H1 (cell line): ENCODE data around the gene KLHL30. TPM values are rescaled to one million over a fixed set of nuclear protein-coding genes. Genes with fewer than 3 reads are reported as not detected.
A peak's percentile ranks its signal among the peaks of the same experiment; 100 is the strongest.

Experiments
- CTCF ChIA-PET: fragments of 300-600 bp; sonication (Branson Sonifier 250); formaldehyde crosslinking; loops from one replicate; lab custom pipeline; 2021; ENCODE audit not compliant: partially characterized antibody; lab: Charles Lee
- POLR2A ChIA-PET: fragments of 300-600 bp; sonication (Branson Sonifier 250); formaldehyde crosslinking; loops from one replicate; lab custom pipeline; 2021; ENCODE audit warnings: inconsistent platforms; ENCODE audit not compliant: partially characterized antibody; lab: Charles Lee
- DNase-seq, 2 experiments: peaks; one replicate each; pipeline versions ENCODE4 v3.0.0 to v3.0.0-alpha.2; 2010 to 2022; ENCODE audit warnings: low spot score in 2 of 2, low read depth in 1 of 2, mixed read lengths in 1 of 2
- FAIRE-seq: peaks from 2 replicates; lab custom pipeline; 2011; peaks lifted over from hg19 to GRCh38; lab: Jason Lieb, UNC
- H2AFZ ChIP-seq: 2 replicates; pipeline ENCODE4 v1.8.1; 2012; ENCODE audit warnings: low read length, inconsistent platforms
- H2AK5ac ChIP-seq: 2 replicates; pipeline ENCODE4 v1.6.1; 2013; ENCODE audit warnings: low read depth, low read length
- H2BK120ac ChIP-seq: replicated peaks from 2 replicates; pipeline ENCODE3; 2013; ENCODE audit warnings: low read depth, low read length, inconsistent platforms
- H2BK12ac ChIP-seq: 2 replicates; pipeline ENCODE4 v1.6.1; 2013; ENCODE audit warnings: low read depth, low read length
- H2BK15ac ChIP-seq: 2 replicates; pipeline ENCODE4 v1.6.1; 2013; ENCODE audit warnings: low read length
- H2BK20ac ChIP-seq: 2 replicates; pipeline ENCODE4 v1.6.1; 2013; ENCODE audit warnings: low read length
- H2BK5ac ChIP-seq: 2 replicates; pipeline ENCODE4 v1.6.1; 2013; ENCODE audit warnings: low read depth, low read length
- H3K14ac ChIP-seq: 2 replicates; pipeline ENCODE4 v1.6.1; 2013; ENCODE audit warnings: inconsistent platforms; ENCODE audit not compliant: insufficient read length
- H3K18ac ChIP-seq: 2 replicates; pipeline ENCODE4 v1.6.1; 2013; ENCODE audit warnings: low read length; ENCODE audit errors: extremely low read depth
- H3K23ac ChIP-seq: 2 replicates; pipeline ENCODE4 v1.6.1; 2013; ENCODE audit warnings: inconsistent platforms; ENCODE audit not compliant: insufficient read length
- H3K23me2 ChIP-seq: 2 replicates; pipeline ENCODE4 v1.6.1; 2013; ENCODE audit warnings: low read depth, low read length
- H3K27ac ChIP-seq: 2 replicates; pipeline ENCODE4 v1.6.1; 2011; ENCODE audit warnings: low read depth, low read length, inconsistent platforms
- H3K27me3 ChIP-seq, 4 experiments: replicated peaks in 1 of 4; 1 replicate in 1 of 4; 2 replicates in 3 of 4; pipeline versions ENCODE4 v1.6.1 to v1.8.1; 2011 to 2013; ENCODE audit warnings: low read length in 3 of 4, mild to moderate bottlenecking in 3 of 4, inconsistent platforms in 2 of 4, mixed read lengths in 2 of 4, moderate library complexity in 1 of 4; ENCODE audit not compliant: control insufficient read depth in 3 of 4, insufficient read depth in 3 of 4; ENCODE audit errors: extremely low read depth in 1 of 4
- H3K36me3 ChIP-seq, 4 experiments: 2 replicates each; pipeline versions ENCODE4 v1.6.1 to v1.8.1; 2011 to 2013; ENCODE audit warnings: mild to moderate bottlenecking in 4 of 4, low read length in 3 of 4, moderate library complexity in 2 of 4, control low read depth in 1 of 4, inconsistent platforms in 1 of 4; ENCODE audit not compliant: insufficient read depth in 4 of 4, control insufficient read depth in 2 of 4
- H3K4ac ChIP-seq: replicated peaks from 2 replicates; pipeline ENCODE3; 2013; ENCODE audit warnings: low read length, low read depth, mixed read lengths, inconsistent platforms; ENCODE audit not compliant: insufficient read length
- H3K4me1 ChIP-seq, 4 experiments: replicated peaks in 1 of 4; 1 replicate in 1 of 4; 2 replicates in 3 of 4; pipeline versions ENCODE4 v1.6.1 to v1.8.1; 2011 to 2013; ENCODE audit warnings: low read length in 3 of 4, inconsistent platforms in 2 of 4, mixed read lengths in 1 of 4; ENCODE audit not compliant: insufficient read depth in 4 of 4, control insufficient read depth in 3 of 4
- H3K4me2 ChIP-seq, 2 experiments: 2 replicates each; pipeline versions ENCODE4 v1.6.1 to v1.8.1; 2011 to 2013; ENCODE audit warnings: low read depth in 2 of 2, low read length in 2 of 2, control low read depth in 1 of 2, inconsistent platforms in 1 of 2, mild to moderate bottlenecking in 1 of 2; ENCODE audit not compliant: insufficient read depth in 1 of 2
- H3K4me3 ChIP-seq, 4 experiments: fragments of 200-600, 300-600 bp in 1 of 4; sonication (generic), shearing (Covaris generic), sonication (Bioruptor Twin) in 1 of 4; 2 replicates each; pipeline versions ENCODE4 v1.5.1 to v1.8.1; 2011 to 2016; ENCODE audit warnings: low read length in 4 of 4, low read depth in 3 of 4, control low read depth in 2 of 4, inconsistent platforms in 2 of 4, mild to moderate bottlenecking in 2 of 4, mixed read lengths in 1 of 4, moderate library complexity in 1 of 4; ENCODE audit not compliant: insufficient read depth in 2 of 4; ENCODE audit errors: extremely low read depth in 1 of 4
- H3K56ac ChIP-seq: replicated peaks from 2 replicates; pipeline ENCODE3; 2013; ENCODE audit warnings: low read depth, mild to moderate bottlenecking, mixed read lengths, low read length, inconsistent platforms; ENCODE audit not compliant: insufficient read length
- H3K79me1 ChIP-seq: 2 replicates; pipeline ENCODE4 v1.6.1; 2013; ENCODE audit warnings: low read depth, low read length, control low read depth
- H3K79me2 ChIP-seq, 2 experiments: 2 replicates each; pipeline versions ENCODE4 v1.6.1 to v1.8.1; 2012 to 2013; ENCODE audit warnings: low read length in 2 of 2, mild to moderate bottlenecking in 2 of 2, inconsistent platforms in 1 of 2; ENCODE audit not compliant: insufficient read depth in 2 of 2, control insufficient read depth in 1 of 2
- H3K9ac ChIP-seq, 4 experiments: replicated peaks in 1 of 4; 1 replicate in 1 of 4; 2 replicates in 3 of 4; pipeline versions ENCODE4 v1.6.1 to v1.8.1; 2011 to 2013; ENCODE audit warnings: low read depth in 3 of 4, low read length in 3 of 4, control low read depth in 2 of 4, mild to moderate bottlenecking in 2 of 4, moderate library complexity in 2 of 4, inconsistent platforms in 1 of 4; ENCODE audit errors: extremely low read depth in 1 of 4
- H3K9me3 ChIP-seq, 2 experiments: 2 replicates each; pipeline versions ENCODE4 v1.6.1 to v1.8.1; 2012 to 2013; ENCODE audit warnings: mild to moderate bottlenecking in 2 of 2, moderate library complexity in 2 of 2, control low read depth in 1 of 2, inconsistent platforms in 1 of 2, low read depth in 1 of 2, low read length in 1 of 2, mixed read lengths in 1 of 2; ENCODE audit not compliant: insufficient read depth in 2 of 2
- H4K20me1 ChIP-seq, 2 experiments: replicated peaks in 1 of 2; 2 replicates each; pipeline versions ENCODE3 to v1.8.1; 2011 to 2013; ENCODE audit warnings: inconsistent platforms in 2 of 2, low read length in 2 of 2, mild to moderate bottlenecking in 1 of 2; ENCODE audit not compliant: insufficient read depth in 2 of 2, control insufficient read depth in 1 of 2
- H4K5ac ChIP-seq: 2 replicates; pipeline ENCODE4 v1.6.1; 2013; ENCODE audit warnings: low read length, low read depth, mixed read lengths, inconsistent platforms; ENCODE audit not compliant: insufficient read length
- H4K8ac ChIP-seq: 2 replicates; pipeline ENCODE4 v1.8.0; 2013; ENCODE audit warnings: mild to moderate bottlenecking, moderate library complexity, low read length, inconsistent platforms; ENCODE audit not compliant: insufficient read depth; ENCODE audit errors: extremely low read depth
- H4K91ac ChIP-seq: replicated peaks from 2 replicates; pipeline ENCODE3; 2013; ENCODE audit warnings: low read length, mixed read lengths, inconsistent platforms; ENCODE audit not compliant: insufficient read length
- BCL11A ChIP-seq, 2 experiments: IDR thresholded peaks; one replicate each; pipeline ENCODE4 v1.6.1; 2011; ENCODE audit warnings: low read depth in 2 of 2, low read length in 2 of 2, mild to moderate bottlenecking in 2 of 2
- CBX5 ChIP-seq: fragments of 300-800, 300-1000 bp; sonication (generic); IDR thresholded peaks from 2 replicates; pipeline ENCODE4 v1.7.1; 2016; ENCODE audit warnings: antibody characterized with exemption, low read length, low read depth
- CREB1 ChIP-seq: IDR thresholded peaks from 2 replicates; pipeline ENCODE4 v1.6.1; 2012; ENCODE audit warnings: inconsistent platforms
- EGR1 ChIP-seq: IDR thresholded peaks from 2 replicates; pipeline ENCODE4 v1.6.1; 2011; ENCODE audit warnings: low read depth, low read length, borderline replicate concordance
- HDAC2 ChIP-seq, 2 experiments: fragments of 300-600 bp in 1 of 2; sonication (generic) in 1 of 2; IDR thresholded peaks; 2 replicates each; pipeline ENCODE4 v1.6.1; 2011 to 2012; ENCODE audit warnings: low read depth in 2 of 2, low read length in 2 of 2, mild to moderate bottlenecking in 2 of 2, moderate library complexity in 2 of 2, borderline replicate concordance in 1 of 2, inconsistent platforms in 1 of 2
- MAX ChIP-seq: IDR thresholded peaks from 2 replicates; pipeline ENCODE4 v1.6.1; 2012; ENCODE audit warnings: inconsistent platforms
- PHF8 ChIP-seq: fragments of 200-600 bp; sonication (generic); conservative IDR thresholded peaks from 2 replicates; pipeline ENCODE4 v1.7.1; 2012; ENCODE audit warnings: low read depth, mild to moderate bottlenecking, inconsistent platforms, low read length, moderate library complexity
- SIN3A ChIP-seq, 2 experiments: IDR thresholded peaks in 1 of 2; conservative IDR thresholded peaks in 1 of 2; 2 replicates each; pipeline ENCODE4 v1.6.1; 2011 to 2012; ENCODE audit warnings: low read length in 2 of 2, improper control_type of control experiment in 1 of 2, low read depth in 1 of 2, mild to moderate bottlenecking in 1 of 2
- WGBS, 2 experiments: shearing (Covaris generic) in 1 of 2; methylation state at CpG; one replicate each; pipeline versions ENCODE4 v1.1.6 to v1.1.7; 2013 to 2015; ENCODE audit warnings: low lambda C conversion rate in 2 of 2, mixed read lengths in 2 of 2, inconsistent platforms in 1 of 2, low coverage in 1 of 2, missing lambda C conversion rate in 1 of 2; ENCODE audit not compliant: insufficient replicate concordance in 2 of 2, insufficient coverage in 1 of 2, insufficient read length in 1 of 2; ENCODE audit errors: extremely low coverage in 1 of 2, missing lambda C conversion rate in 1 of 2; 5-methylcytosine and 5-hydroxymethylcytosine counted together
- polyA plus RNA-seq, 7 experiments: library from polyadenylated mRNA; depleted of rRNA in 3 of 7; stranded (reverse) in 5 of 7; unstranded in 2 of 7; fragments of >200 nt in 5 of 7; fragments of 200-250 nt in 2 of 7; gene quantifications; 1 replicate in 5 of 7; 2 replicates in 1 of 7; 4 replicates in 1 of 7; pipeline versions ENCODE4 v1.2.1 to v1.2.3, GENCODE V29; 2011 to 2013; ENCODE audit warnings: missing spikeins in 2 of 7, mixed read lengths in 2 of 7
- total RNA-seq: library from RNA; stranded (reverse); fragmentation: NEBNext Ultra II Directional; extraction: Animal tissue kit (Norgen Biotek cat#: 25700); gene quantifications from 2 replicates; pipeline ENCODE4 v1.2.1, GENCODE V29; 2021

The KLHL30 gene
- total and polyA plus RNA-seq, 2 of the 8 experiments (the other 6 are each of a cell fraction or from before 2014, with no cell fraction given) = not detected

DNA sequence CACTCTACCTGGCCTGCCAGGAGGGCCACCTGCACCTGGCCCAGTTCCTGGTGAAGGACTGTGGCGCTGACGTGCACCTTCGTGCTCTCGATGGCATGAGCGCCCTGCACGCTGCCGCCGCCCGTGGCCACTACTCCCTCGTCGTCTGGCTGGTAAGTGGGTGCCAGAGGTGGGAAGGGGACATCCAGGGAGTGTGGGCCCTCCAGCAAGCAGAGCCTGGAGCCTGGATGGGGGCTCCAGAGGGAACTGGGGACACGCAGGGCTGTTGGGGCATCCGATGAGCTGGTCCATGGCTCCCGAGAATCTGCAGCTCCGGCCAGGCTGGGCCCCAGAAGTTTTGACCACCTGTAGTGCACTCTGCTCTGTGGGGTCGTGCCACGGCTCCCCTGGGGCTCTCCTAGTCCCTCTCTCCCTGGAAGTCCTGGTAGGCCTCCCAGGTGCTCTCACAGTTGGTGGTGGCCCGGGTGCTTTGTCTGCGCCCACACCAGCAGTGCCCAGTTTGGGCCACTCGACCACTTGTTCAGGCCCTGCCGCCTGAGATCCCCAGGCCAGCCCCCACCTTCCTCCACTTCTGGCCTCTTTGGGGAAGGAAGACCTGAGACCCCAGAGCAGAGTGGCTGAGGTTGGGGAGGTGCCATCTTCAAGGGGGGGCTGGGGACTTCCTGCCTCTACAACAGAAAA, 33.6 kb upstream of the KLHL30 start:
- Histone ChIP-seq H3K56ac (no peak overlapping the region), H2BK20ac (no peak overlapping the region), H3K4ac (no peak overlapping the region), H2AK5ac (no peak overlapping the region), H3K9ac (no peak overlapping the region), H2AFZ (no peak overlapping the region), H3K4me3 (no peak overlapping the region), H3K9me3 (no peaks in the 10 kb centered on the region), H3K79me2 (no peaks in the 10 kb centered on the region), H4K91ac (no peak overlapping the region), H2BK15ac (no peak overlapping the region), H3K27ac (no peak overlapping the region), H3K14ac (no peak overlapping the region), H3K23me2 (no peaks in the 10 kb centered on the region; the same call in 1 of the 2 replicates), H4K20me1 (no peaks in the 10 kb centered on the region), H3K27me3 (no peaks in the 10 kb centered on the region; a peak in 1 of 7 replicates), H2BK5ac (no peak overlapping the region), H3K4me2 (no peak overlapping the region), H3K36me3 (no peaks in the 10 kb centered on the region), H4K8ac (0 out of 2 replicates have a peak overlapping the region, but pooled peaks have one; percentile 4), H3K18ac (no peak overlapping the region), H2BK12ac (no peak overlapping the region), H4K5ac (no peak overlapping the region), H2BK120ac (no peak overlapping the region), H3K23ac (no peak overlapping the region), H3K79me1 (no peaks in the 10 kb centered on the region), H3K4me1 (peaks cover 0 to 19% (median 9%) of the 10 kb centered on the region in 4 experiments; a peak in 6 of 7 replicates)
- no peak for FAIRE-seq
- ChIA-PET POLR2A (interaction anchor here (0.7 kb wide), 1 partner anchor 584 kb away, joined by 3 read pairs; no protein-coding TSS in a partner anchor), CTCF (interaction anchor here (1.5 to 5.0 kb wide), 2 partner anchors 30 to 193 kb away, joined by 4 to 24 read pairs; no protein-coding TSS in a partner anchor)
- 82% methylated on average over 10 of the region's 21 CpGs; no CpG with 5 or more reads in 1 of the 2 experiments for WGBS, 2 experiments
- TF ChIP-seq EGR1 (no peak), SIN3A (conservative IDR thresholded peaks at IDR 0.05 in 1 of 2, IDR thresholded peaks at IDR 0.05 in 1 of 2; ENCODE audit: low read depth in 1 of 2, low read length in 2 of 2) (no peak), PHF8 (no peak), HDAC2 (IDR thresholded peaks at IDR 0.05; ENCODE audit: borderline replicate concordance in 1 of 2, low read depth in 2 of 2, low read length in 2 of 2) (no peak), BCL11A (IDR thresholded peaks at IDR 0.05; ENCODE audit: low read depth in 2 of 2, low read length in 2 of 2) (no peak), MAX (no peak), CBX5 (no peak), CREB1 (no peak)
- DNase-seq = peak in 1 of 2 experiments; percentile 48
